Inferior parietal cortex (tissue), 1 donor: ENCODE data around the gene TBCC.

Experiments used
- DNase-seq: peaks from one replicate; pipeline ENCODE4 v3.0.0-alpha.2; 2016; ENCODE audit errors: extremely low spot score

Gene TBCC

DNA sequence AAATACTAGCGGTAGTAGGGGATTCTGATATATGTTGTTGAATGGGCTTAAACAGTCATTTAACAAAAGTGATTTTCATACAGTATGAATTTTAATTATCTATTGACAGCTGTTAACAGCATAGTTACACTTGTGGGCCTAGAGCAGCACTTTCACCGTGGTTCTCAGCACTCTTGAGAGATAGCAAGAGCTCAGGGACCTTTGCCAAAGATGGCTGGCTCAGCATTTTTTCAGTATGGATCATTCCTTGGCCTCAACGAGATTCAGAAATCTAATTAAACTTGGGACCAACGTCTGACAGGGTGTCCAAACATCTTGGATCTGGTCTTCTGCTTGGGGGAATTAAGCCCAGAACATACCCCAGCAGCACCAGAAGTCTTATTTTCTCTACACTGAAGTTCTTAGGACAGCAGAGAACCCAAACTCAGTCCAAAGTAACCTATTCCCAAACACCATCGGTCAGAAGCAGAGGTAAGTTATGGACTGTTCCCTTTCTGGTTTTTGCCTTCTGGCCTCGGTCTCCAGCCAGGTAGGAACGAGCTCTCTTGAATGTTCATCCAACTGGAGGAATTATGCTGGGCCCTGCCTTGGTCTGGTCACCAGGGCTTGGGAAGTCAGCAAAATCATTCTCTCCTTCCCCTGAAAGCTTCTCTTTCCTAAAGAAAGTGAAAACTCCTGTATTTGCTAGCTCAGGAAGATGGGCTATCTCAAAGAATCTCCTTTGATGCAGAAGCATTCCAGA, 49.2 kb downstream of the TBCC start:
- DNase-seq: no peak

DNA sequence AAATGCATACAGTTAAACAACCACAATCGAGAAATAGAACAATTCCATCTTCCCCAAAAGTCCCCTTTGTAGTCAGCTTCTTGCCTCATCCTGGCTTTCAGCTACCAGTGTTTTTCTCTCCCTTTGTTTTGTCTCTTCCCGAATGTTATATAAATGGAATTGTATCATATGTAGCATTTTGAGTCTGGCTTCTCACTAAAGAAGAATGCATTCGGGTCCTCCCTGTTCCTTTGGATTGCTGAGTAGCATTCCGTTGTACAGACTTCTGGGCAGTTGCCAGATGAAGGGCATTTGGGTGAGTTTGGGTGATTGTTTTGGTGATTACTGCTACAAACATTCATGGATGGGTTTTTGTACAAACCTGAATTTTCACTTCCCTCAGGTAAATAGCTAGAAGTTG, 51.3 kb downstream of the TBCC start:
- DNase-seq: no peak
